H9 (cell line): Measurements from ENCODE around the gene MKNK2. TPM values are rescaled to one million over a fixed set of nuclear protein-coding genes. Genes with fewer than 3 reads are reported as not detected.

Experiments used
- DNase-seq: peaks from one replicate; pipeline ENCODE4 v3.0.0-alpha.2; 2017
- H2AFZ ChIP-seq: one replicate; pipeline ENCODE4 v1.6.1; 2013; ENCODE audit warnings: mild to moderate bottlenecking, low read length, control low read depth, moderate library complexity
- H2AK5ac ChIP-seq: 2 replicates; pipeline ENCODE4 v1.6.1; 2013; ENCODE audit warnings: low read length, control low read depth, mixed read lengths; ENCODE audit not compliant: insufficient read length
- H2BK120ac ChIP-seq: one replicate; pipeline ENCODE4 v1.6.1; 2013; ENCODE audit warnings: low read depth, mild to moderate bottlenecking, low read length, control low read depth, inconsistent platforms; ENCODE audit not compliant: poor library complexity, severe bottlenecking
- H2BK12ac ChIP-seq: 2 replicates; pipeline ENCODE4 v1.6.1; 2013; ENCODE audit warnings: low read length, control low read depth, mixed read lengths, low read depth; ENCODE audit not compliant: insufficient read length
- H2BK15ac ChIP-seq: 2 replicates; pipeline ENCODE4 v1.6.1; 2013; ENCODE audit warnings: low read depth, low read length, control low read depth
- H2BK20ac ChIP-seq: one replicate; pipeline ENCODE4 v1.6.1; 2013; ENCODE audit warnings: low read depth, mild to moderate bottlenecking, low read length, control low read depth, inconsistent platforms; ENCODE audit not compliant: poor library complexity, severe bottlenecking
- H2BK5ac ChIP-seq: 2 replicates; pipeline ENCODE4 v1.6.1; 2013; ENCODE audit warnings: low read length, control low read depth, mixed read lengths; ENCODE audit not compliant: insufficient read length
- H3K14ac ChIP-seq: 2 replicates; pipeline ENCODE4 v1.6.1; 2013; ENCODE audit warnings: low read length, control low read depth; ENCODE audit not compliant: insufficient read depth
- H3K18ac ChIP-seq: 2 replicates; pipeline ENCODE4 v1.6.1; 2013; ENCODE audit warnings: low read depth, mild to moderate bottlenecking, mixed read lengths, low read length, control low read depth; ENCODE audit not compliant: insufficient read length
- H3K23ac ChIP-seq: 2 replicates; pipeline ENCODE4 v1.6.1; 2013; ENCODE audit warnings: low read length, control low read depth, mixed read lengths, low read depth; ENCODE audit not compliant: insufficient read length
- H3K23me2 ChIP-seq: 2 replicates; pipeline ENCODE4 v1.6.1; 2013; ENCODE audit warnings: low read depth, mild to moderate bottlenecking, mixed read lengths, low read length, control low read depth; ENCODE audit not compliant: insufficient read length, poor library complexity, severe bottlenecking
- H3K27ac ChIP-seq: 2 replicates; pipeline ENCODE4 v1.5.1; 2013; ENCODE audit warnings: low read length, control low read depth, mixed read lengths, low read depth; ENCODE audit not compliant: insufficient read length
- H3K27me3 ChIP-seq: 2 replicates; pipeline ENCODE4 v1.6.1; 2013; ENCODE audit warnings: low read length, control low read depth, inconsistent platforms; ENCODE audit not compliant: insufficient read depth
- H3K4ac ChIP-seq: 2 replicates; pipeline ENCODE4 v1.6.1; 2013; ENCODE audit warnings: low read depth, mild to moderate bottlenecking, control low read depth, inconsistent platforms, low read length, moderate library complexity
- H3K4me1 ChIP-seq: 2 replicates; pipeline ENCODE4 v1.6.1; 2013; ENCODE audit warnings: low read length, control low read depth, inconsistent platforms; ENCODE audit not compliant: insufficient read depth
- H3K4me2 ChIP-seq: 2 replicates; pipeline ENCODE4 v1.6.1; 2013; ENCODE audit warnings: low read length, control low read depth, mixed read lengths; ENCODE audit not compliant: insufficient read length, insufficient read depth
- H3K56ac ChIP-seq: 2 replicates; pipeline ENCODE4 v1.6.1; 2013; ENCODE audit warnings: low read depth, mild to moderate bottlenecking, mixed read lengths, low read length, control low read depth; ENCODE audit not compliant: insufficient read length
- H3K79me1 ChIP-seq: 2 replicates; pipeline ENCODE4 v1.6.1; 2013; ENCODE audit warnings: low read depth, mild to moderate bottlenecking, moderate library complexity, low read length, control low read depth, inconsistent platforms; ENCODE audit not compliant: insufficient read depth, poor library complexity, severe bottlenecking
- H3K79me2 ChIP-seq: 2 replicates; pipeline ENCODE4 v1.6.1; 2013; ENCODE audit warnings: low read length, control low read depth, inconsistent platforms; ENCODE audit not compliant: insufficient read depth
- H3K9ac ChIP-seq: 2 replicates; pipeline ENCODE4 v1.6.1; 2013; ENCODE audit warnings: low read length, control low read depth, mixed read lengths; ENCODE audit not compliant: insufficient read length; ENCODE audit errors: extremely low read depth
- H3K9me3 ChIP-seq: one replicate; pipeline ENCODE4 v1.6.1; 2013; ENCODE audit warnings: low read depth, low read length, inconsistent platforms; ENCODE audit not compliant: control insufficient read depth
- H3T11ph ChIP-seq: one replicate; pipeline ENCODE4 v1.6.1; 2013; ENCODE audit warnings: mild to moderate bottlenecking, low read length, control low read depth, inconsistent platforms
- H4K20me1 ChIP-seq: one replicate; pipeline ENCODE4 v1.6.1; 2013; ENCODE audit not compliant: control insufficient read depth, insufficient read length, insufficient read depth
- H4K5ac ChIP-seq: 2 replicates; pipeline ENCODE4 v1.6.1; 2013; ENCODE audit warnings: low read depth, mild to moderate bottlenecking, mixed read lengths, low read length, control low read depth; ENCODE audit not compliant: insufficient read length
- H4K8ac ChIP-seq: replicated peaks from 2 replicates; pipeline ENCODE4 v1.6.1; 2013; ENCODE audit warnings: low read length, control low read depth, mixed read lengths, low read depth; ENCODE audit not compliant: insufficient read length
- H4K91ac ChIP-seq: 2 replicates; pipeline ENCODE4 v1.6.1; 2013; ENCODE audit warnings: low read depth, mild to moderate bottlenecking, moderate library complexity, mixed read lengths, low read length, control low read depth; ENCODE audit not compliant: insufficient read length
- H3K27ac Mint-ChIP-seq, 3 experiments: 2 replicates in 2 of 3; 3 replicates in 1 of 3; pipeline ENCODE4 v1.8.0; 2020 to 2021; ENCODE audit warnings: mixed read lengths in 3 of 3, mild to moderate bottlenecking in 1 of 3, moderate library complexity in 1 of 3
- H3K27me3 Mint-ChIP-seq: 2 replicates; pipeline ENCODE4 v1.8.0; 2021; ENCODE audit warnings: low read depth, mild to moderate bottlenecking, moderate library complexity, mixed read lengths
- H3K36me3 Mint-ChIP-seq, 3 experiments: 2 replicates in 2 of 3; 3 replicates in 1 of 3; pipeline ENCODE4 v1.8.0; 2020 to 2021; ENCODE audit warnings: low read depth in 3 of 3, mixed read lengths in 3 of 3; ENCODE audit not compliant: insufficient read depth in 1 of 3
- H3K4me1 Mint-ChIP-seq, 2 experiments: 2 replicates each; pipeline ENCODE4 v1.8.0; 2020; ENCODE audit warnings: mixed read lengths in 2 of 2
- H3K4me3 Mint-ChIP-seq, 2 experiments: 2 replicates in 1 of 2; 3 replicates in 1 of 2; pipeline ENCODE4 v1.8.0; 2020 to 2021; ENCODE audit warnings: mild to moderate bottlenecking in 2 of 2, mixed read lengths in 2 of 2, moderate library complexity in 1 of 2
- H3K9me3 Mint-ChIP-seq, 2 experiments: 2 replicates in 1 of 2; 3 replicates in 1 of 2; pipeline ENCODE4 v1.8.0; 2020; ENCODE audit warnings: mild to moderate bottlenecking in 2 of 2, mixed read lengths in 2 of 2, moderate library complexity in 1 of 2
- WGBS: extraction: QIAGEN DNeasy Blood & Tissue Kit; methylation state at CpG from one replicate; pipeline ENCODE4 v1.1.7; 2013; ENCODE audit warnings: missing lambda C conversion rate, low lambda C conversion rate, mixed read lengths; ENCODE audit not compliant: insufficient read length; ENCODE audit errors: extremely low coverage; 5-methylcytosine and 5-hydroxymethylcytosine counted together
- total RNA-seq: library from RNA; stranded (reverse); gene quantifications from 2 replicates; pipeline ENCODE4 v1.2.1, GENCODE V29; 2021
- TF ChIP-seq, protein P1 (sequence below): fragments of 200-600 bp; sonication (generic); conservative IDR thresholded peaks from 3 replicates; pipeline ENCODE4 v1.8.0; 2021; ENCODE audit warnings: antibody characterized with exemption, mild to moderate bottlenecking

The MKNK2 gene
- total RNA-seq, 1 experiment from 2014 or later = 153 TPM

DNA sequence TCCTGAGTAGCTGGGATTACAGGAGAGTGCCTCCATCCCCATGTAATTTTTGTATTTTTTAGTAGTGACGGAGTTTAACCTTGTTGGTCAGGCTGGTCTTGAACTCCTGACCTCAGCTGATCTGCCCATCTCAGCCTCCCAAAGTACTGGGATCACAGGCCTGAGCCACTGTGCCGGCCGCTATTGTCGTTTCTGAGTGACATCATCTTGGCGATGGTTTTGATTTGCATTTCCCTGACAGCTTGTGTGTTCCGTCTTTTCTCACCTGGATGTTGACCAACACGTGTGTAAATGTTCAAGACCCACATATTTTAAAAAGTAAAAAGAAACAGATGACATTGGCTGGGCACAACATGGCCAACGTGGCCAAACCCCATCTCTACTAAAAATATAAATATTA lies 12.8 kb upstream of the MKNK2 start:
- no peak overlapping the region for H2BK5ac ChIP-seq
- H3K27me3 ChIP-seq = no peaks in the 10 kb centered on the region
- H3K79me1 ChIP-seq = no peaks in the 10 kb centered on the region
- H4K91ac ChIP-seq = no peak overlapping the region
- no peak overlapping the region for H3K23ac ChIP-seq
- H2BK20ac ChIP-seq = no peak overlapping the region
- no peak overlapping the region for H2AK5ac ChIP-seq
- H4K5ac ChIP-seq = no peak overlapping the region
- H3K4me1 ChIP-seq = no peaks in the 10 kb centered on the region
- Mint-ChIP-seq H3K27ac (peak overlapping the region in 2 of 3 experiments; percentile 51 to 80; a peak in 2 of 7 replicates), H3K9me3 (no peaks in the 10 kb centered on the region; a peak in 1 of 5 replicates), H3K4me1 (peaks cover 20 to 23% of the 10 kb centered on the region in 2 experiments), H3K36me3 (no peaks in the 10 kb centered on the region), H3K4me3 (peak overlapping the region in 1 of 2 experiments; percentile 13; a peak in 1 of 5 replicates), H3K27me3 (no peaks in the 10 kb centered on the region)
- H3K18ac ChIP-seq = no peak overlapping the region
- no peak overlapping the region for H3K4me2 ChIP-seq
- H2BK15ac ChIP-seq = no peak overlapping the region
- no peak overlapping the region for H3K4ac ChIP-seq
- no peak overlapping the region for H3K27ac ChIP-seq
- no peaks in the 10 kb centered on the region for H3K9me3 ChIP-seq
- no peak overlapping the region for H3K56ac ChIP-seq
- H3T11ph ChIP-seq = no peak overlapping the region
- H2BK12ac ChIP-seq = no peak overlapping the region
- no peak overlapping the region for H3K9ac ChIP-seq
- TF ChIP-seq, protein P1, sequence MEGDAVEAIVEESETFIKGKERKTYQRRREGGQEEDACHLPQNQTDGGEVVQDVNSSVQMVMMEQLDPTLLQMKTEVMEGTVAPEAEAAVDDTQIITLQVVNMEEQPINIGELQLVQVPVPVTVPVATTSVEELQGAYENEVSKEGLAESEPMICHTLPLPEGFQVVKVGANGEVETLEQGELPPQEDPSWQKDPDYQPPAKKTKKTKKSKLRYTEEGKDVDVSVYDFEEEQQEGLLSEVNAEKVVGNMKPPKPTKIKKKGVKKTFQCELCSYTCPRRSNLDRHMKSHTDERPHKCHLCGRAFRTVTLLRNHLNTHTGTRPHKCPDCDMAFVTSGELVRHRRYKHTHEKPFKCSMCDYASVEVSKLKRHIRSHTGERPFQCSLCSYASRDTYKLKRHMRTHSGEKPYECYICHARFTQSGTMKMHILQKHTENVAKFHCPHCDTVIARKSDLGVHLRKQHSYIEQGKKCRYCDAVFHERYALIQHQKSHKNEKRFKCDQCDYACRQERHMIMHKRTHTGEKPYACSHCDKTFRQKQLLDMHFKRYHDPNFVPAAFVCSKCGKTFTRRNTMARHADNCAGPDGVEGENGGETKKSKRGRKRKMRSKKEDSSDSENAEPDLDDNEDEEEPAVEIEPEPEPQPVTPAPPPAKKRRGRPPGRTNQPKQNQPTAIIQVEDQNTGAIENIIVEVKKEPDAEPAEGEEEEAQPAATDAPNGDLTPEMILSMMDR = no peak
- H2AFZ ChIP-seq = no peak overlapping the region
- DNase-seq = no peak
- no peak overlapping the region for H2BK120ac ChIP-seq
- peaks cover 10% of the 10 kb centered on the region for H3K23me2 ChIP-seq
- no peak overlapping the region for H3K14ac ChIP-seq
- H4K8ac ChIP-seq = no peak overlapping the region
- no peaks in the 10 kb centered on the region for H4K20me1 ChIP-seq
- WGBS = no CpG with 5 or more reads among the region's 8 CpGs
- H3K79me2 ChIP-seq = no peaks in the 10 kb centered on the region
